Uterus (tissue), 4 donors: Measurements from ENCODE around the gene GLRX. TPM values are rescaled to one million over a fixed set of nuclear protein-coding genes. Genes with fewer than 3 reads are reported as not detected.
"Not testable (repeated sequence)": the region's sequence is repeated elsewhere in the genome, so short reads cannot be mapped to it uniquely, and the experiment has no call there.

Source experiments
- DNase-seq, 2 donors: peaks; one replicate each; pipeline ENCODE4 v3.0.0-alpha.2; 2019 to 2020
- H3K27ac ChIP-seq, 2 donors: fragments of 200-600 bp; sonication (generic); 1 replicate in 1 of 2; 2 replicates in 1 of 2; pipeline ENCODE4 v1.5.1; 2016 to 2018
- H3K27me3 ChIP-seq, 2 donors: fragments of 200-600 bp; sonication (generic); one replicate each; pipeline ENCODE4 v1.5.1; 2018 to 2019; ENCODE audit warnings: control low read depth in 1 of 2
- H3K36me3 ChIP-seq, 2 donors: fragments of 200-600 bp; sonication (generic); one replicate each; pipeline ENCODE4 v1.5.1; 2019; ENCODE audit warnings: control low read depth in 1 of 2
- H3K4me1 ChIP-seq, 2 donors: fragments of 200-600 bp; sonication (generic); one replicate each; pipeline ENCODE4 v1.5.1; 2018 to 2019; ENCODE audit warnings: control low read depth in 1 of 2
- H3K4me3 ChIP-seq, 2 donors: fragments of 200-600 bp; sonication (generic); 1 replicate in 1 of 2; 2 replicates in 1 of 2; pipeline ENCODE4 v1.5.1; 2018 to 2019; ENCODE audit warnings: mild to moderate bottlenecking in 1 of 2
- H3K9me3 ChIP-seq, 2 donors: fragments of 200-600 bp; sonication (generic); one replicate each; pipeline ENCODE4 v1.5.1; 2019; ENCODE audit warnings: control low read depth in 1 of 2
- POLR2A ChIP-seq, 2 donors: fragments of 450-650 bp; IDR thresholded peaks; one replicate each; pipeline ENCODE4 v1.6.1; 2016; ENCODE audit warnings: antibody characterized with exemption in 2 of 2, mild to moderate bottlenecking in 1 of 2, moderate library complexity in 1 of 2
- intact Hi-C: fragments of 100-400 bp; cut with DNase I; formaldehyde crosslinking; loops from one replicate; pipeline ENCODE4 v1.15.1; 2023; ENCODE audit warnings: low total_unique reads
- total RNA-seq, 4 donors: library from RNA; depleted of rRNA in 3 of 4; stranded (reverse); fragments of >200 nt in 3 of 4; gene quantifications; one replicate each; pipeline versions ENCODE4 v1.1.0 to v1.2.4, GENCODE V29; 2014 to 2023
- TF ChIP-seq, protein P1 (sequence below), 4 experiments: fragments of 200-600 bp in 2 of 4; fragments of 450-650 bp in 2 of 4; sonication (generic) in 2 of 4; IDR thresholded peaks; one replicate each; pipeline ENCODE4 v1.5.1; 2016 to 2019; ENCODE audit warnings: antibody characterized with exemption in 4 of 4, mild to moderate bottlenecking in 2 of 4, moderate library complexity in 1 of 4
- donor health status: DM: yes; HTN: yes; CAD: no.

GLRX gene
- total RNA-seq, 4 donors from 2014 or later: 13.0 to 98.8 (median 15.5) TPM

DNA sequence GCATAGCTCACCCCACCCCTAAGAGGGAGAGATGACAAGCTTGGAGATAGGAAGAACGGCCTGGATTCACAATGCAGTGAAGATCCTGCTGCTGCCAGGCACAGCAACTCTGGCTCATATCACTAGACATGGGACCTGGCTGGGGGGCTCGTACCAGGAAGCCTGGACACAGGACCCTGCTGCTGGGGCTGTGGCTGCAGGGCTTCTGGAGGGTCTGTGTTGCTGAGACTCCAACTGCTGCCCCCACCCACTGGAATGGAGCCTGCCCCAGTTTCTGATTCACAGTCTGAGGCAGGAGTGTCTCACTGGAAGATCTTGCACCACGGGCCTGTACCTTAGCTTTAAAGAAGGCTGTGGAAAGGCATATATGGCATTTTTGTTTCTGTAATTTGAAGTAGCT, 31.0 kb upstream of the GLRX start:
- TF ChIP-seq, protein P1, sequence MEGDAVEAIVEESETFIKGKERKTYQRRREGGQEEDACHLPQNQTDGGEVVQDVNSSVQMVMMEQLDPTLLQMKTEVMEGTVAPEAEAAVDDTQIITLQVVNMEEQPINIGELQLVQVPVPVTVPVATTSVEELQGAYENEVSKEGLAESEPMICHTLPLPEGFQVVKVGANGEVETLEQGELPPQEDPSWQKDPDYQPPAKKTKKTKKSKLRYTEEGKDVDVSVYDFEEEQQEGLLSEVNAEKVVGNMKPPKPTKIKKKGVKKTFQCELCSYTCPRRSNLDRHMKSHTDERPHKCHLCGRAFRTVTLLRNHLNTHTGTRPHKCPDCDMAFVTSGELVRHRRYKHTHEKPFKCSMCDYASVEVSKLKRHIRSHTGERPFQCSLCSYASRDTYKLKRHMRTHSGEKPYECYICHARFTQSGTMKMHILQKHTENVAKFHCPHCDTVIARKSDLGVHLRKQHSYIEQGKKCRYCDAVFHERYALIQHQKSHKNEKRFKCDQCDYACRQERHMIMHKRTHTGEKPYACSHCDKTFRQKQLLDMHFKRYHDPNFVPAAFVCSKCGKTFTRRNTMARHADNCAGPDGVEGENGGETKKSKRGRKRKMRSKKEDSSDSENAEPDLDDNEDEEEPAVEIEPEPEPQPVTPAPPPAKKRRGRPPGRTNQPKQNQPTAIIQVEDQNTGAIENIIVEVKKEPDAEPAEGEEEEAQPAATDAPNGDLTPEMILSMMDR (IDR thresholded peaks at IDR 0.05): no peak
- no peak for TF ChIP-seq POLR2A (IDR thresholded peaks at IDR 0.05)
- Histone ChIP-seq H3K27ac (no peak overlapping the region), H3K4me1 (no peaks in the 10 kb centered on the region), H3K9me3 (no peaks in the 10 kb centered on the region), H3K27me3 (no peaks in the 10 kb centered on the region), H3K36me3 (no peaks in the 10 kb centered on the region), H3K4me3 (no peak overlapping the region)
- intact Hi-C loops: no loop called here
- no peak for DNase-seq

GRCh38 chr5:95852567-95852966, 30.0 kb upstream of the GLRX start:
- DNase-seq: no peak
- Histone ChIP-seq H3K9me3 (no peaks in the 10 kb centered on the region), H3K27me3 (no peaks in the 10 kb centered on the region), H3K36me3 (no peaks in the 10 kb centered on the region), H3K27ac (no peak overlapping the region), H3K4me1 (no peaks in the 10 kb centered on the region), H3K4me3 (no peak overlapping the region)
- intact Hi-C loops: no loop called here
- TF ChIP-seq POLR2A (IDR thresholded peaks at IDR 0.05): no peak
- TF ChIP-seq, protein P1 (IDR thresholded peaks at IDR 0.05): no peak

DNA sequence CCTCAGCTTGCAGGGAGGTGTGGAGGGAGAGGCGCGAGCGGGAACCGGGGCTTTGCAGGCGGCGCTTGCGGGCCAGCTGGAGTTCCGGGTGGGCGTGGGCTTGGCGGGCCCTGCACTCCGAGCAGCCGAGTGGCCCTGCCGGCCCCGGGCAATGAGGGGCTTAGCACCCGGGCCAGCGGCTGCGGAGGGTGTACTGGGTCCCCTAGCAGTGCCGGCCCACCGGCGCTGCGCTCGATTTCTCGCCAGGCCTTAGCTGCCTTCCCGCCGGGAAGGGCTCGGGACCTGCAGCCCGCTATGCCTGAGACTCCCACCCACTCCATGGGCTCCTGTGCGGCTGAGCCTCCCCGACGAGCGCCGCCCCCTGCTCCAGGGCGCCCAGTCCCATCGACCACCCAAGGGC, 28.6 kb upstream of the GLRX start:
- H3K9me3 ChIP-seq, intact Hi-C loops, H3K4me3 ChIP-seq, H3K36me3 ChIP-seq, DNase-seq, H3K27me3 ChIP-seq, H3K4me1 ChIP-seq, H3K27ac ChIP-seq: not testable (repeated sequence)

DNA sequence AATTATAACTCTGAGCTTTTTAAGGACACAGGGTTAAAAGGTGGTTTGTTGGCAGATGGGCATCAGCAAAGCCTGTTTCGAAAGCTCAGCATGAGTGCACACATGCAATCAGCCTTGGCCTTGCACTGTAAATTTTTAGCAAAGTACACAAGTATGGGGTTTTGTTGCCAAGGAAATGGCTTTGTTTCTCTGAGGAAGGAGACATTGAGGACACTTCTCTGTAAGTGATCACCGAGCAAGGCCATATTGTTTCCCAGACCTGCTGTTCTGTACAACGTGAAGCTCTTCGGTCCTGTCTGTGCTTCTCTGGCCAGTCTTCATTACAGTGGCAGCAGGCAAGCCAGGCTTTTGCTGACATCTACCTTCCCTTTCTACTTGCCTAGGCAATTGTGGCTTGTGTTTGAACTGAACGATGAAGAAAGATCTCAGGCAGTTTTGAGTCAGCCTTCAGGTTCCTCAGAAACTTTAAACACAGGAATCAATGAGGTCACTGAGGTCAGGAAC, 27.9 kb upstream of the GLRX start:
- Histone ChIP-seq H3K27ac (no peak overlapping the region), H3K4me1 (no peaks in the 10 kb centered on the region), H3K4me3 (no peak overlapping the region), H3K9me3 (no peaks in the 10 kb centered on the region), H3K27me3 (no peaks in the 10 kb centered on the region), H3K36me3 (no peaks in the 10 kb centered on the region)
- DNase-seq: no peak
- intact Hi-C loops: no loop called here
- TF ChIP-seq POLR2A (IDR thresholded peaks at IDR 0.05): no peak
- TF ChIP-seq, protein P1 (IDR thresholded peaks at IDR 0.05): no peak

DNA sequence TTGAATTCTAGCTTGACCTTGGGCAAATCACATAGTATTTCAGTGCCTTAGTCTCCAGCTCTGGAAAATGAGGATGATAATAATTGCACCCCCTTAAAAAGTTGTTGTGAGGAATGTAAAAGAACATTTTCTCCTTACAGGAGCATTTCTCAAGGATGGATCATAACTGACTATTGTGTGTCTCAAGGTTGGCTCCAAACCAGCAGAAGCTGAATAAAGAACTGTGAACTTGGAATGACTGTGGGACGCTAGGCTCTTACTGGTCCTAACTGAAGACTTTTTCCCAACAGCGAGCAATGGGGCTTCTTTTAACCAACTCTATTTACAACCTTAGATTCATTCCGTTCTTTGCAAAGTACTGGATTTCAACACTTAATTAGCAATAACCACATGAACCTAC, 26.2 kb upstream of the GLRX start:
- Histone ChIP-seq H3K4me3 (no peak overlapping the region), H3K27me3 (no peaks in the 10 kb centered on the region), H3K36me3 (no peaks in the 10 kb centered on the region), H3K4me1 (no peaks in the 10 kb centered on the region), H3K9me3 (no peaks in the 10 kb centered on the region), H3K27ac (no peak overlapping the region)
- TF ChIP-seq, protein P1 (IDR thresholded peaks at IDR 0.05): no peak
- no peak for TF ChIP-seq POLR2A (IDR thresholded peaks at IDR 0.05)
- DNase-seq: no peak
- intact Hi-C loops: loop anchor here (5.0 to 10.0 kb wide), 2 partner anchors 66 to 204 kb away; partner anchors contain the start of gene RFESD

DNA sequence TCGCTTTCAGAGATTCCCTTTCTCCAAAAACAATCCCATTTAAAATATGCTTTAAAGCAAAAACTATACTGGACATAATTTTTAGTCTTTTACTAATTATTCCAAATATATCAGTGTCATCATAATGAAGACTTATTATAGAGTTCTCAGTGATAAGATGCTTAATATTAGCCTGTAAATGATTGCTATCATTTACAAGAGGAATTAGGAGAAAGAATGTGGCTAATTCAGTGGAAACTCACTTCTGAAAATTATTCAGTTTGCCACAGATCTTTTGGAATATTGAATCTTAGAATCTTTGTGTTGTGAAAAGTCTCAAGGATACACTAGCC, 24.7 kb upstream of the GLRX start:
- Histone ChIP-seq H3K4me1 (no peaks in the 10 kb centered on the region), H3K9me3 (no peaks in the 10 kb centered on the region), H3K36me3 (no peaks in the 10 kb centered on the region), H3K27me3 (no peaks in the 10 kb centered on the region), H3K27ac (no peak overlapping the region), H3K4me3 (no peak overlapping the region)
- intact Hi-C loops: loop anchor here (5.0 to 10.0 kb wide), 2 partner anchors 65 to 202 kb away; partner anchors contain the start of gene RFESD
- TF ChIP-seq, protein P1 (IDR thresholded peaks at IDR 0.05): no peak
- TF ChIP-seq POLR2A (IDR thresholded peaks at IDR 0.05): no peak
- no peak for DNase-seq
